Inferior parietal cortex (tissue), 1 donor: Measurements from ENCODE around the gene TMEM270.

ENCODE experiments used
- DNase-seq: peaks from one replicate; pipeline ENCODE4 v3.0.0-alpha.2; 2016; ENCODE audit errors: extremely low spot score

TMEM270 gene

DNA sequence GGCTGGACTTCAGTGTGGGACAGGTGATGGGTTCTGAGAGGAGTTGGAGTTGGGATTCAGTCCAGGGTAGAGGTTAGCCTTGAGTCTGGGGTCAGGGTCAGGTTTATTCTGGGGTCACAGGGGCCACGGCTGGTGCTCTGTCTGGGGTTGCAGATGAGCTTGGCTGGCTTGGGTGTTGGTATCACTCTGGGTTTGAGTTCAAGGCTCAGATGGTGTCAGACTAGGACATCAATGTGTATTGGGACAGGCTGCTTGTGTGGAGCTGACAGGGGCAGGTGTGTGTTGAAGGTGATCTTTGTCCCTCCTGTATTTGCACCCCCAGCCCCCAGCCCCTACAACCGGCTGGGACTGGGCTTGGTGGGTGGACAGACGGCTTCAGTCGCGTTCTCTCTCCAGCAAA lies 26.8 kb downstream of the TMEM270 start:
- no peak for DNase-seq

DNA sequence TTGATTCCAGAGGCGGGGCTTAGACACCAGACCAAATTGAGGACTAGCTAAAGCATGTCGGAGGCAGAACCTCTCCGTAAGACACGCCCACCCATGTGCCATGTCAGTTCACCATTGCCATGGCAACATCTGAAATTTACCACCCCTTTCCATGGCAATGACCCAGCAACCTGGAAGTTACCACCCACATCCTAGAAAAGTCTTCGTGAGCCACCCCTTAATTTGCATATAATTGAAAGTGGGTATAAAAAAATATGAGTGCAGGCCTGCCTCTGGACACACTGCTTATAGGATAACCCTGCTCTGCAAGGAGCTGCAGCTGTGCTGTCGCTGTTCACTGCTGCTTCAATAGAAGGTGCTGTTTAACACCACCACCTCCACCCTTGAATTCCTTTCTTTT lies 28.0 kb downstream of the TMEM270 start:
- DNase-seq, result no peak

DNA sequence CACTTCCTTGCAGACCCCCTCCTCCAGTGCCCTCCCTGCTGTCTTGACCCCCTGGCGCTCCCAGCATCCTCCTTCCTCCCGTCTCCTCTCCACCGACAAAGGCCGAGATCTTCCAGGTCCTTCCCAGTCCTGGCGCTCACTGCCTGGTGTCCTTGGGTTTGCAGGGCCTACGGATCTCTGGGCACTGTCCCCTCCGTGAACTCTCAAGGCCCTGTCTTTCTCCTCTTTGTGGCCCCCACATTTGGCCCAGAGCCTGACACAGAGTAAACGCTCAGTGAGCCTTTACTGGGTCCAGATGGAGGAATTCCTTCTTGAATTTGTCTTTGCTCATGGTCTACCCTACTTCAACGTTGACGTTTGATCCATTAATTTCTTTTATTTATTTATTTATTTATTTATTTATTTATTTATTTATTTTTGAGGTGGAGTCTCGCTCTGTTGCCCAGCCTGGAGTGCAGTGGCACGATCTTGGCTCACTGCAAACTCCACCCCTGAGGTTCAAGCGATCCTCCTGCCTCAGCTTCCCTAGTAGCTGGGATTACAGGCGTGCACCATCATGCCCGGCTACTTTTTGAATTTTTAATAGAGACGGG lies 29.7 kb downstream of the TMEM270 start:
- no peak for DNase-seq

DNA sequence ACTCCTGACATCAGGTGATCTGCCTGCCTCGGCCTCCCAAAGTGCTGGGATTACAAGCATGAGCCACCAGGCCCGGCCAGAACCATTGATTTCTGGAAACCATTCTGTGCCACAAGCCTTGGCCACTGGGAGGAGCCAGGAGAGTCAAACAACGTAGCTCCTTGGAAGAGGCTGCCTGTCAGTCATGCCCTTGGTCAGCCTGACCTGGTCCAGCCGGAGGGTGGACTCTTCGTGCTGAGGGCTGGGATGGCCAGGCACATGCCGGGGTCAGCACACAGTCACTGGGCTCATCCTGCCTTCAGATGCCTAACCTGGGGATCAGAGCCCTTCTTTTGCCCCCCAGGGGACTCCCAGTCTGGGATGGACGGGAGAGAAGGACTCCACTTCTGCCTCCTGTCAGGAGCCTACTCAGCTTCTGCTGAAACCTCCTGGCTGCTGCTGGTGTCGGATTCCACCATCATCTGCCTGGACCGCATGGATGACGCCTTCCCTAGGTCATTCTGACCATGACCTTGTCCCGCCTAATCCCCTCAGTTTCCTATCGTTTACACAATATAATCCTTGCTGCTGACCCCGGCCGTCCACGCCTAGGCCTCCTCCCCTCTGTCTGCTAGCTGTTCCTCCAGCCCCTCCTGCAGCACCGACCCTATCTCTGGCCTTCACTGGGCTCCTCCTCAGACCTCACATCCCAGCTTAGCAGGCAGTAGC lies 30.4 kb downstream of the TMEM270 start:
- DNase-seq, result no peak

DNA sequence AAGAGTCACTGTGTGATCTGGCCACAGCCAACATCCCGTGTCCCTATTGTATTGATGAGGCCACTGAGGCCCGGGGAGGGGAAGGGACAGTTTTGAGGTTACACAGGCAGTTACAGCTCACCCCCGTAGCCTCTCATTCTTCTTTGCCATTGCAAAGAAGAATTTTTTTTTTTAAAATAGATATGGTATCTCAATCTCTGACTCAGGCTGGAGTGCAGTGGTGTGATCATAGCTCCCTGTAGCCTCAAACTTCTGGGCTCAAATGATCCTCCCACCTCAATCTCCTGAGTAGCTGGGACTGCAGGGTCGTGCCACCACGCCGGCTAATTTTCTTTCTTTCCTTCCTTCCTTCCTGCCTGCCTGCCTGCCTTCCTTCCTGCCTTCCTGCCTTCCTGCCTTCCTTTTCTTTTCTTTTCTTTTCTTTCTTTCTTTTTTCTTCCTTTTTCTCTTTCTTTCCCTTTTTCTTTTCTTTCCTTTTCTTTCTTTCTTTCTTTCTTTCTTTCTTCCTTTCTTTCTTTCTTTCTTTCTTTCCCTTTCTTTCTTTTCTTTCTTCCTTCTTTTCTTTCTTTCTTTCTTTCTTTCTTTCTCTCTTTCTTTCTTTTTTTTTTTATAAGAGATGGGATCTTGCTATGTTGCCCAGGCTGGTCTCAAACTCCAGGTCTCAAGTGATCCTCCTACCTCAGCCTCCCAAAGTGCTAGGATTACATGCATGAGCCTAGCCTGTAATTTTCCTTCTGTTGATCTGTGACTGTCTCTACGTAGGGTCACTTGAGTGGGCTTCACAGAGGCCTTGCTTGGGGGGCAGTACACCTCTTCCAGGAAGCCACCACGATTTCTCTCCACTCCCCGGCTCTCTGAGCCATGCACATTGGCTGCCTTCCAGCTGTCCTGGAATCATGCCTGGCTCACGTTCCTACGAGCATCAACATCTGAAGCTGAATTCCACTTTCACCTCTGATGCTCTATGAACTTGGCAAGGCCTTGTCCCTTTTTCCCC lies 31.3 kb downstream of the TMEM270 start:
- no peak for DNase-seq

DNA sequence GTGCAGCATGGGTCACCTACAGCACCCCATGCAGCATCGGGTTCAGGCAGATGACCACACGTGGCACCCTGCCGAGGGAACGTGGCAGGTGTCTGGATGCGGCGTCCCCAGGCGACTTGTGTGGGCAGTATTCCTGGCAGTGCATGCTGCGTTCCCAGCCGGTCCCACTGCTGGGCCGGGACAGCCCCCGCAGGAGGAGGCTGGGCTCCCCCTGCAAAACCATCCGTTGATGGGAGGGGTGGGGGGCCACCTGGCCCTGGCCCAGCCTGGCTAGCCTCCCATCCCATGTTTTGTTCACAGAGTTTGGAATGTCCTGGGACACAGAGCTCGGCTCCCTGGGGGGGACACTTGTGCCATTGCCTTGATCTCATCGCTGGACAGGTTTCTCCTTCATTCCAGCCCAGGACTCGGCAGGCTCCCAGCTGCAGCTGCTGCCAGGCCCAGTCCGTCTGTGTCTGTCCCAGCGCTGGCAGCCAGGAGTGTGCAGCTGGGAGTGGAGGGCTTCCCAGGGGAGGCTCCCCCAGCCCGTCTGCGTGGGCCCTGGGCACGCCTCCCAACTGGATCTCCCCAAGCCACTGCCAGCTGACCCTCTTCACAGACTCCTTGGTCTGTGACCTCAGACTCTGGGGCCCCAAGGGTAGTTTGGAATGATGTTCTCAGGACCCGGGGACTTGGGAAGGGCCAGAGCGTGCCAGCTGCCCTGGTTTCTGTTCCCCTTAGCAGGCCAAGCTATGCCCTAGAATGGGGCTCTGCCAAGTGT lies 32.6 kb downstream of the TMEM270 start:
- DNase-seq, result no peak

DNA sequence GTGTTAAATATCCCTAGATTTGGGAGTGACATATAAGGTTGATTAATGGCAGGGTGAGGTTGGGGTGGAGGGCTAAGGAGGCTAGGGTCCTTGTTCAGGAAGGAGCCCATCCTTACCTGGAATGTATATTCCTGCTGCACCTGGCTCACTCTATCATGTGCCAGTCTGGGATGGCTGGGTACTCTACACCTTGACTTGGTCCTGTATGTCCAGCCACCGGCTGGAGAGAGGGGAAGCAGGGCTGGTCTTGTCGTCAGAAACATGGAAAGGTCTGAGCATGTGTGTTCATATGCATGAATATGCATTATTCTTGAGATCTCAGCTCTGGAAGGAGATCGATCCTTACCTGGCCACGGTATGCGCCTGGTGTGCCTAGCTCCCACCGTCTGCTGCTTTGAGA lies 33.2 kb downstream of the TMEM270 start:
- DNase-seq, result no peak

DNA sequence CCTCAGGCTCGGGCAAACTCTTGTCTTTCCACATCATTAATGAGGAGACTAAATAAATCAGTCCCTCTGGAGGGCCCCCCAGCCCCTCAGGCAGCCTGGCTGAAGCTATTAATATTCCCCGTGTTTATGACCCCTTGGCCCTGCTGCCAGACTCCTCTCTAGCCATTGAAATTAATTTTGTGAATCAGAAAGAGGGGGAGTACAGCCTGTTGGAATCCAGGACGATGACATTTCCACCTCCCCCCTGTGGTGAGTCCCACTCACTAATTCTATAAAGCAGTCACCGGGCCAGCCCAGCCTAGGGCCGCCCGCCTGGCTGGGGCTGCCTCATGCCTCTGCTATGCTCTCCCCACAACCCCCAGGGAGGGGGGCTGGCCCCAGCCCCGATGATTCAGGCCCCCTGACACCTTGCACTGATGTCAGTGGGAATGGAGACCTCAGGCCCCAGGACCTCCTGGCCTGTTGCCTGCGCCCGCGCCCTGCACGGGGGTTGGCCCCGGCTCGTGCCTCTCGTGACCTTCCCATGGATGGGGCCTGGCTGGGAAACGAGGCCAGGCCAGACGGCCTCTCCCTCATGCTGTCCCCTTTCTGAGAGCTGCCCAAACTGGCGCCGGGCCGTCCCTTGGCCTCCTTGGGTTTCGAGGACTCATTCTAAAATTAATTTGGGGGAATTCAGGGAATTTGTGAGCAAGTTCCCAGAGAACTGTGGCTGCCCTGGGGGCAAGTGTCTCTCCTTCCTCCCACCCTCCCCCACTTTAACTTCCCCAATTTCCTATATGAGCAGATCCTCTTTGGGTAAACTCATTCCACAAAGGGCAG lies 34.0 kb downstream of the TMEM270 start:
- no peak for DNase-seq

DNA sequence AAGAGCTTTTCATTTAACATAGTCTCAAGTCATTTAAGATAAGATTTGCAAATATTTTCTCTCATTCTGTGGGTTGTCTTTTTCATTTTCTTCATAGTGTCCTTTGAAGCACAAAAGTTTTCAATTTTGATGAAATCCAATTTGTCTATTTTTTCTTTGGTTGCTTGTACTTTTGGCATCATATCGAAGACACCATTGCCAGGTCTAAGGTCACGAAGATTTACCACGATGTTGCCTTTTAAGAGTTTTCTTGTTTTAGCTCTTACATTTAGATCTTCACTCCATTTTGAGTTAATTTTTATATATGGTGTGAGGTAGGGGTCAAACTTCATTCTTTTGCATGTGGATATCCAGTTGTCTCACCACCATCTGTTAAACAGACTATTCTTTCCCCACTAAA lies 34.7 kb downstream of the TMEM270 start:
- DNase-seq, result no peak

DNA sequence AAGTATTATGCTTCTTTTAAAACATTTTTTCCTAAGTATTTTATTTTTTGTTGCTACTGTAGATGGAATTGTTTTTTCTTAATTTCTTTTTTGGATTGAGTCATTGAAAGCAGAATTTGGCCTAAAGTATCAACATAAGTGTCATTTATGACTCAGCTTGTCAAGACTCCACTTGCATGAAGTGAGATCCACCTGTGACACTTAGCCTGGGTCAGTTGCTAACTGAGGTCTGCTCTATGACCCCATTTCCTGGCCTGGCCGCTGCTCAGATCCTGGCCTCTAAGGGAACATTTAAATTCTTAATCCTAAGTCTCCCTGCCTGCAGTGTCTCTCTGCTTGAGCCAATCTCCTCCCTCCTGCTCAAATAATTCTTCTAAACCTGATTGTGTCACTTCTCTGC lies 35.5 kb downstream of the TMEM270 start:
- DNase-seq, result no peak

DNA sequence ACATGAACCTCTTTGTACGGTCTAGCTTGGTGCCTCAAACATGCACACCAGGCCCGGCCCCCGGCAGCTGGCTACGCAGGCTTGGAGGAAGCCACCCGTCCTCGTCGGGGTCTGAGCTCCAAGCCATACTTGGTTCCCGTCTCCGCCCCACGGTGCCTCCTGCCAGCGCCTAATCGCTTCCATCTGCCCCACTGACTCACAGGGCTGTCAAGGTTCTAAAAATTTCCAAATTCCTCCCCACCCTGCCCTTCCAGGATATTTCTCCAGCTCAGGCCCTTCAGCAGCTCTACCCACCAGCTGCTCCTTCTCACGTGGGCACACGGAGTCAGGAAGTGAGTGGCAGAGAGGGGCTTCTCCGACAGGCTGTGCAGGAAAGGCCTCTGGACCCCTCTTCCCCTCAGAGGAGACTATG lies 38.8 kb downstream of the TMEM270 start:
- no peak for DNase-seq

DNA sequence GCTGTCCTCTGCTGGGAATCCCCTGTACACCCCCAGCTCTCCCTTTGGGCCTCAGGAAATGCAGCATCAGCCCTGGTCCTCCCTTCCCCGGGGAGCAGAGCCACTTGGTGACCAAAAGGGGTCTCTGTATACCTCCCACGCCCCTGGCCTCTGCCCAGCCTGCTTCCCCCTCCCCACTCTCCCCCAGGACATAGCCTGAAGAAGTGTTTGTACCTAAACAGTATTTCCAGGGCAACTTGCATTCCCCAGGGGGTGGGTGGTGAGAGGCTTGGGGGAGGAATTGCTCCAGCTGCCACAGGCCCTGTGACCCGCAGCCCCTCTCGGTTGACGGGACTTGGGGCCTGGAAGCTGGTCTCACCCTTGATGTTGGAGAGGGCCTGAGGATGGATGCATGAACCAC lies 39.3 kb downstream of the TMEM270 start:
- DNase-seq, result no peak

DNA sequence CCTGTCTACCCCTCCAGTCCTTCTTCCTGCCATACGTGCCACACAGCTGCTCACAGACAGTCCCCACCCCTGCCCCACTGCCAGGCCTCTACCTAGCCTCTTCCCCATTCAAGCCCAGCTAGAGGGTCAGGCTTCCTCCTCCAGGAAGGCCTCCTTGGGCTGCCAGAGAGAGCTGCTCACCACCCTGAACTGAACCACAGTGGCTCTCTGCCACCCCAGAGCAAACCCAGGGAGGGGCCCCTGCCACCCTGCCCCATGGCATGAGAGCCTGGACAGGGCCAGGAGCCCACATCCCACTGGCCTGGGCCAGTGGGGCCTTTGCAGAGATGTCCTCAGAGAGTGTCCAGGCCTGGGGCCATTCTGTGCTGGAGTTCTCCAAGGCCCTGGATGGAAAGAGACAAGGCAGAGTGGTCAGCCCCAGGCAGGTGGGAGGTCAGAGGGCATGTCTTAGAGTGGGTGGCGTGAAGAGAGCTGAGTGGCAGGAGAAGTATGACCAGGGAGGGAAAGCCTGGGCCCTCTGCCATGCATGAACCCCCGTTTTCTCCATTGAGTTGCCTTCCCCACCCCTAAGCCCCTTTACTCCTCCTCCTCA lies 40.4 kb downstream of the TMEM270 start:
- DNase-seq, result no peak

DNA sequence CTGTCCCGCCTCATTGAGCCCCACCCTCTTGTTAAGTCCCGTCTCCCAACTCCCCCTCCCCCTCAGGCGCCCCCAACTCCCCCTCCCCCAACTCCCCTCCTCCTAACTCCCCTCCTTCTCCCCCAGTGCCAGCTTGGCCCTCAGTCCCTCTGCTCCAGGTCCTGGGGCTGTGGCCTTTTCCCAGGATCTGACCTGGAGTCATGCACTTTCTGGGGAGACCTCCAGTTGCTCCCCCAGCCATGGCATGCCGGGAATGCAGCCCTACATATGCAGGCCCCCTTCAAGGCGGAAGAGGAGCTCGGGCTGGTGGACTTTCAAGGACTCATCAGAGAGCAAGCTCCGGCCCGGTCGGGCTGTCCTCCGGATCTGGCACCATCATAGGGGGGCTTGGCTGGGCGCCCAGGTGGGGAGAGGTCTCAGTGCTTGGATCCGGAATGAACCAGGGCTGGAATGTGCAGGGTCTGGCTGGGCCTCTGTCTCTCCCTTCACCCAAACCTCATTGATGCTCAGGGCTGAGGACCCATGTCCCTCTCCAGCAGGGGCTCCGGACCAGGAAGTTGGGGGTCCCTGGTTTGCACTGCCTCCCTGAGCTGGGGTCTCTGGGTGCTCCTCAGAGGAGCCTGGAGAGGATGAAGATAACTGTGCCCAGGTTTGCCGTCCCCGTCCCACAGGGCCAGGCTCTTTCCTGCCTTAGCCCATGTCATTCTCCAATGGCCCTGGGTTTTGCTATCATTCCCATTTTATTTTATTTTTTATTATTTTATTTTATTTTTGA lies 41.1 kb downstream of the TMEM270 start:
- no peak for DNase-seq

DNA sequence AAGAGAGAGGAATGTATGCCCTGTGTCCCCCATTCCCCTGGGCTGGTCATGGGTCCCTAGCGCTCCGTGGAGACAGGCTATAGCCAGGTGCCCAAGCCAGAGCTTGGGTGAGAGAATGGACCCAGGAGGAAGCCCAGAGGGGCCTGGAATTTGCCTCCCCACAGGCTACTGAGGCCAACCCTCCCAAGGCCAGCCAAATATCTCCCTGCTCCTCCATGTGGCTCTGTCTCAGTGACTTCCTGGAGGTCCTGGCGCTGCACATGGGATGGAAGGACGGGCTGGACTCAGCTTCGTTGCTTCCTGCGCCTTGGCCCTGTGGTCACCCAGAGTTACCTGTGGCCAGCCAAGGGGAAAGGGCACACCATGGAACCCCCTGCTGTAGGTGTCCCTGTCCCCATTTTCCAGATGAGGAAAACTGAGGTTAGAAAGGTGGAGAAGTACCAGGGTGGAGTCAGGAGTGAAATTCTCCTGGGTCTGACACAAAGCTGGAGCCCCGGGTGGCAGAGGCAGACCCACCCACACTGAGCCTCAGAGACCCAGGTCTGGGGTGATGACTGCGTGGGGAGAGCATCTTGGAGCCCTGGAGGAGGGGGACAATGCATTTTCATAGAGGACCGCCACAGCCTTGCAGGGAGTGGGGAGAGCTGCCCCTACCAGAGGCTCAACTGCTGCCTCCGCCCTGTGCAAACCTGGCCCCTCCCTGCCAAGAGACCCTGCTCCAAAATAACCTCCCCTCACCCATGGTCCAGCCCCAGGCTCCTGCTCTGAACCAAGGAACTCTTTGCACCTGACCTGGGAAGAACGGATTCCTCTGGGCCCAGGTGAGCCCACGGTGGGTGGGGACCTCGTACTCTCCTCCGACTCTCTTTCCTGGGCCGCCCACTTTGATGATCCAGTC lies 42.6 kb downstream of the TMEM270 start:
- no peak for DNase-seq

DNA sequence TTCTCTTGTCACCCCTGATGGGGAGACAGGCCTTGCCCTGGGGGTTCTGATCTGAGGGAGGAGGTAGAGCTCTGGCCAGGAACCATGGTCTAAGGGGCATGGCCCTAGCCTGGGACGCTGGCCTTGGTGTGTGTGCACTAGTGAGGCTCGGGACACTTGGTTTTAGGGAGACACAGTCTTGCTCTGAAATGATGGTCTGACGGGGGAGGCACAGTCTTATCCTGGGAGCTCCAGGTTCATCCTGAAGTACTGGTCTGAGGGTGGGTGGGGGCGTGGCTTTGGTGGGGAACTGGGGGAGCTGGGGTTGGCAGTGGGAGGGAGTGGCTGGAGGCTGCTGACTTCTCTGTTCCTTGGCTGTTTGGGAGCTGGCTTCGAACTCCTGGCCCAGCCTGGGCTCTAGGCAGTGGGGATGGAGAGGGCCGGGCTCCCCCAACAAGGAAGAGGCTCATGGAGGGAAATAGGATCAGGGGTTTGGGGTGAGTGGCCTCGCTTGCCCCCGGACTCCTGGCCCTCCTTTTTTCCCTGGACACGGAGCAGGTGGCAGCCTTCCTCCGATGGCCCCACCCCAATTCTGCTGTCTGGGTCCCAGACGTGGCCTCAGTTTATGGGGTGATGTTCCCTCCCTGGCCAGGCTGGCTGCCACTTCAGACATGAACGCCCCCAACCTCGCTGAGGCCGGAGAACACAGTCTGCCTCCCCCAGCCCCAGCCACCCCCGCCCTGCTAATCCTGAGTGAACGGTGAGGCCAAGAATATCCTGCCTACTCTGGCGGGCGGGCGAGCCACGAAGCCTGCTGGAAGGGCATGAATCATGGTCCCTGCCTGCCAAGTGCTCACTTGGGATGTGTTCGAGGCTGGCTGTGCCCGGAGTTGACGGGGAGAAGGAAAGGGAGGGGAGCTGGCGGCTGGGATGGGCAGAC lies 43.5 kb downstream of the TMEM270 start:
- no peak for DNase-seq

DNA sequence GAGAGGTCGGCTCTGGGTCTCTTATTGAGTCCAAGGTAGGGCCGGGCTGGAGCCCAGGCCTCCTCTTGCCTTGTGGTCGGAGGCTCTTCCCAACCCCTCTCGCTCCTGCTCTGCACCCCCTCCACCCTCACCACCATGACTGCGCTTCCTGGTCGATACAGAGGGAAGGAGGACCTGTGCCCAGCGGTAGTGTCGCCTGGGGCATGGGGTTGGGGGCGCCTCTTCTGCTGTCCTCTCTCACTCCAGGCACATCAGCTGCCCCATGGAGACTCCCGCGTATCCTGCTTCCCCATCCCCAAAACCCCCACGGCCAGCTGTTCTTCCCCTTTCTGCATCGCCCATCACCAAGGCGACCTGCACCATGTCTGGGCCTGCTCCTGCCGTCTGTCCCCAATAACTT lies 44.4 kb downstream of the TMEM270 start:
- DNase-seq, result no peak

DNA sequence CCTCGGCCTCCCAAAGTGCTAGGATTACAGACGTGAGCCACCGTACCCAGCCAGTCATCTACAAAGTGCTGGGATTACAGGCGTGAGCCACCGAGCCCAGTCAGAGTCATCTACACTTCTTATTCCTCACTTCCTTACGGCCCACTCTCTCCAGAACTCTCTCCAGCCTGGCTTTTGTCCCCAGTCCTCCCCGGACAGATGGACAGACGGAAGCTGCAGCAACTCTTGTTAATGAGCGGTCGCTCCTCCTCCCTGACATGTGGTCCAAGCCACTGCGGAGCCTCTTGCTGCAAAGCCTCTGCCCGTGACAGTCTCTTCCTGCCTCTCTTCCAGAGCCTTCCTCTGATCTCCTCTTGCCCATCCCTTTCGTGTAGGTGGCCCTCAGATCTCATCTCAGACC lies 45.9 kb downstream of the TMEM270 start:
- no peak for DNase-seq
